ENCODE measurements around the gene LRR1. TPM values are rescaled to one million over a fixed set of nuclear protein-coding genes. Genes with fewer than 3 reads are reported as not detected.

Gene LRR1
- polyA plus RNA-seq, 2 of the 4 experiments (the other 2 are of a cell fraction) = 50.7 to 52.8 TPM

GRCh38 chr14:49594347-49595091, 4.2 kb upstream of the LRR1 start:
- Histone ChIP-seq H3K9me3 (no peaks in the 10 kb centered on the region), H3K4me1 (0 out of 3 replicates have a peak, but pooled peaks cover 7% of the 10 kb centered on the region), H3K4me3 (no peak overlapping the region), H3K27ac (no peak overlapping the region), H3K4me2 (no peak overlapping the region)
- FAIRE-seq (no peak), ATAC-seq (no peak), DNase-seq (ENCODE audit: low read depth in 1 of 2, low spot score in 1 of 2) (peak in 1 of 2 experiments; percentile 38)
- WGBS (ENCODE audit: missing lambda C conversion rate) = 65% methylated on average over 4 of the region's 4 CpGs
- POLR2A ChIA-PET = interaction anchor here (0.7 kb wide), 1 partner anchor 8 kb away, joined by 3 read pairs; the partner anchor contains the start of gene RPS29
- CTCF ChIA-PET = interaction anchor here (1.3 to 2.2 kb wide), 2 partner anchors 8 to 12 kb away, joined by 4 to 18 read pairs; partner anchors contain the start of gene RPS29
- TF ChIP-seq CEBPB (IDR thresholded peaks at IDR 0.05) (no peak), USF2 (IDR thresholded peaks at IDR 0.05) (no peak), RFX5 (IDR thresholded peaks at IDR 0.05) (peak; percentile 33; the same call in 1 of the 2 replicates)

GRCh38 chr14:49598189-49598484, 603 bp upstream of the LRR1 start:
- POLR2A ChIA-PET = interaction anchor here (1.3 to 2.8 kb wide), 3 partner anchors 10 to 22 kb away, joined by 3 to 27 read pairs (median 23); partner anchors contain the start of genes MGAT2, RPL36AL and RPS29
- Histone ChIP-seq H3K4me3 (peak overlapping the region; percentile 62), H3K9me3 (no peaks in the 10 kb centered on the region), H3K4me1 (0 out of 3 replicates have a peak, but pooled peaks cover 7% of the 10 kb centered on the region), H3K27ac (peak overlapping the region; percentile 92 to 96), H3K4me2 (peak overlapping the region; percentile 88)
- TF ChIP-seq FOSL2 (IDR thresholded peaks at IDR 0.05) (no peak), FOSL2 (CRISPR knock-in tag; IDR thresholded peaks at IDR 0.05) (no peak), CTCF (IDR thresholded peaks at IDR 0.05) (no peak), BHLHE40 (IDR thresholded peaks at IDR 0.05; ENCODE audit: low read depth, low read length) (no peak), HOXB5 (CRISPR knock-in tag; IDR thresholded peaks at IDR 0.05) (no peak), CBX8 (IDR thresholded peaks at IDR 0.05) (no peak), ESRRA (IDR thresholded peaks at IDR 0.05; ENCODE audit: borderline replicate concordance, low read length) (no peak), RARB (CRISPR knock-in tag; IDR thresholded peaks at IDR 0.05) (no peak)
- peak; percentile 11 to 26; a peak in 4 of 6 replicates for ATAC-seq
- CTCF ChIA-PET = interaction anchor here (1.2 to 1.9 kb wide), 5 partner anchors 8 to 23 kb away, joined by 3 to 14 read pairs (median 4); partner anchors contain the start of genes MGAT2 and RPS29
- peak in 1 of 2 experiments; percentile 23 for DNase-seq (ENCODE audit: low read depth in 1 of 2, low spot score in 1 of 2)
- FAIRE-seq = no peak
- under 1% methylated on average over 15 of the region's 15 CpGs for WGBS (ENCODE audit: missing lambda C conversion rate)

DNA sequence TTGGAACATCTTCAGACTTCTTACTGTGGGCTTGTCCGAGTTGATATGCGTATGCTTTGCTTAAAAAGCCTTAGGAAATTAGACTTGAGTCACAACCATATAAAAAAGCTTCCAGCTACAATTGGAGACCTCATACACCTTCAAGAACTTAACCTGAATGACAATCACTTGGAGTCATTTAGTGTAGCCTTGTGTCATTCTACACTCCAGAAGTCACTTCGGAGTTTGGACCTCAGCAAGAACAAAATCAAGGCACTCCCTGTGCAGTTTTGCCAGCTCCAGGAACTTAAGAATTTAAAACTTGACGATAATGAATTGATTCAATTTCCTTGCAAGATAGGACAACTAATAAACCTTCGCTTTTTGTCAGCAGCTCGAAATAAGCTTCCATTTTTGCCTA, 8.8 kb downstream of the LRR1 start:
- Histone ChIP-seq H3K9me3 (no peaks in the 10 kb centered on the region), H3K4me2 (no peak overlapping the region), H3K4me3 (no peak overlapping the region), H3K4me1 (peaks cover 5% of the 10 kb centered on the region; the same call in 1 of the 3 replicates), H3K27ac (no peak overlapping the region)
- CTCF ChIA-PET = interaction anchor here (4.4 kb wide), 1 partner anchor 20 kb away, joined by 15 read pairs; the partner anchor contains the start of gene RPS29
- no peak for DNase-seq (ENCODE audit: low read depth in 1 of 2, low spot score in 1 of 2)
- FAIRE-seq = no peak
- no peak for TF ChIP-seq CHD2 (IDR thresholded peaks at IDR 0.05; ENCODE audit: low read length, partially characterized antibody)
- TF ChIP-seq HOXA7 (CRISPR knock-in tag; IDR thresholded peaks at IDR 0.05) = no peak
- no peak for TF ChIP-seq HEYL (CRISPR knock-in tag; IDR thresholded peaks at IDR 0.05)
- no peak for TF ChIP-seq ZC3H11A (IDR thresholded peaks at IDR 0.05)
- TF ChIP-seq, protein P1, sequence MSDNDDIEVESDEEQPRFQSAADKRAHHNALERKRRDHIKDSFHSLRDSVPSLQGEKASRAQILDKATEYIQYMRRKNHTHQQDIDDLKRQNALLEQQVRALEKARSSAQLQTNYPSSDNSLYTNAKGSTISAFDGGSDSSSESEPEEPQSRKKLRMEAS (IDR thresholded peaks at IDR 0.05) = no peak
- TF ChIP-seq, protein P2, sequence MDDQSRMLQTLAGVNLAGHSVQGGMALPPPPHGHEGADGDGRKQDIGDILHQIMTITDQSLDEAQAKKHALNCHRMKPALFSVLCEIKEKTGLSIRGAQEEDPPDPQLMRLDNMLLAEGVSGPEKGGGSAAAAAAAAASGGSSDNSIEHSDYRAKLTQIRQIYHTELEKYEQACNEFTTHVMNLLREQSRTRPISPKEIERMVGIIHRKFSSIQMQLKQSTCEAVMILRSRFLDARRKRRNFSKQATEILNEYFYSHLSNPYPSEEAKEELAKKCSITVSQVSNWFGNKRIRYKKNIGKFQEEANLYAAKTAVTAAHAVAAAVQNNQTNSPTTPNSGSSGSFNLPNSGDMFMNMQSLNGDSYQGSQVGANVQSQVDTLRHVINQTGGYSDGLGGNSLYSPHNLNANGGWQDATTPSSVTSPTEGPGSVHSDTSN (IDR thresholded peaks at IDR 0.05) = no peak
- TF ChIP-seq FOSB (CRISPR knock-in tag; IDR thresholded peaks at IDR 0.05) = no peak
- no peak for TF ChIP-seq JUN (IDR thresholded peaks at IDR 0.05)
- TF ChIP-seq ELK1 (IDR thresholded peaks at IDR 0.05; ENCODE audit: low read depth, low read length) = no peak
- no peak for TF ChIP-seq GATA3 (IDR thresholded peaks at IDR 0.05; ENCODE audit: borderline replicate concordance)
- no peak for TF ChIP-seq MYC (IDR thresholded peaks at IDR 0.05; ENCODE audit: borderline replicate concordance, low read length)
- TF ChIP-seq MAZ (IDR thresholded peaks at IDR 0.05; ENCODE audit: borderline replicate concordance, low read depth, low read length) = no peak
- TF ChIP-seq FOSL2 (IDR thresholded peaks at IDR 0.05) = no peak
- TF ChIP-seq FOSL2 (CRISPR knock-in tag; IDR thresholded peaks at IDR 0.05) = no peak
- POLR2A ChIA-PET = interaction anchor here (0.7 to 0.9 kb wide), 2 partner anchors 9 to 13 kb away, joined by 3 to 9 read pairs; partner anchors contain the start of genes LRR1, MGAT2 and RPL36AL
- ATAC-seq = no peak
- 88% methylated on average over 6 of the region's 6 CpGs for WGBS (ENCODE audit: missing lambda C conversion rate)
